SU-DHL-6 (cell line): Measurements from ENCODE around the gene ZMYND11.

Experiments
- CTCF ChIP-seq: fragments of 200-600 bp; sonication (generic); IDR thresholded peaks from one replicate; pipeline ENCODE4 v1.5.1; 2017; ENCODE audit warnings: antibody characterized with exemption, mild to moderate bottlenecking, low read length, moderate library complexity; ENCODE audit not compliant: insufficient read depth, poor library complexity, severe bottlenecking
- EZH2phosphoT487 ChIP-seq: fragments of 200-600 bp; sonication (generic), shearing (Covaris generic); conservative IDR thresholded peaks from 2 replicates; pipeline ENCODE4 v1.6.1; 2018; ENCODE audit warnings: mild to moderate bottlenecking, antibody characterized with exemption, low read length, moderate library complexity, mixed read lengths

DNA sequence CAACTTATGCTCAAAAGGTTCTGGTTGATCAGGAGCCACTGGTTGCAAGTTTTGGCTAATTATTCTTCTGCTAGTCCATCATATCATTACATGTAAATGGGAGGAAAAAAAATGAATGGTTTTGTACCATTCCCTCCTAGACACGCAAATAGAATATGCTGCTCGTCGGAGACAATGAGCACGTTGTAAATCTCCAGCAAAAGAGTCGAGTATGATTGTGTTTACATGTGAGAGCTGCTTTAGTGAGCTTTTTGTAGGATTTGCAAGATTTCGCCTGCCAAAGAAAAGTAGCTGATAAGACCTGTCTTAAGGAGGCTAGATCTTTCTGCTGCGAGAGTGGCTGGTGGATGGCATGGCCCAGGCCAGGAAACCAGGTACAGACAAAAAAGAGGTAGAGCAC lies 109.0 kb downstream of the ZMYND11 start:
- TF ChIP-seq CTCF (no peak), EZH2phosphoT487 (no peak)
